ENCODE results near the gene AGBL1.

AGBL1 gene

GRCh38 chr15:86959254-86959653 lies 879.6 kb downstream of the AGBL1 start:
- TF ChIP-seq CTCF (IDR thresholded peaks at IDR 0.05; ENCODE audit: extremely low read depth, missing control alignments) = no peak
- no peak for DNase-seq (ENCODE audit: low spot score)

- no peak for TF ChIP-seq CTCF (IDR thresholded peaks at IDR 0.05; ENCODE audit: extremely low read depth, missing control alignments)
- DNase-seq (ENCODE audit: low spot score) = no peak
Observed at GRCh38 chr15:86961669-86962068, 882.0 kb downstream of the AGBL1 start.

- no peak for TF ChIP-seq CTCF (IDR thresholded peaks at IDR 0.05; ENCODE audit: extremely low read depth, missing control alignments)
- no peak for DNase-seq (ENCODE audit: low spot score)
Observed at GRCh38 chr15:86964271-86964670, 884.6 kb downstream of the AGBL1 start.

- no peak for DNase-seq (ENCODE audit: low spot score)
- TF ChIP-seq CTCF (IDR thresholded peaks at IDR 0.05; ENCODE audit: extremely low read depth, missing control alignments) = no peak
Observed at GRCh38 chr15:86968244-86968643, 888.6 kb downstream of the AGBL1 start.

GRCh38 chr15:86969364-86969763 lies 889.7 kb downstream of the AGBL1 start:
- no peak for TF ChIP-seq CTCF (IDR thresholded peaks at IDR 0.05; ENCODE audit: extremely low read depth, missing control alignments)
- no peak for DNase-seq (ENCODE audit: low spot score)

- no peak for TF ChIP-seq CTCF (IDR thresholded peaks at IDR 0.05; ENCODE audit: extremely low read depth, missing control alignments)
- no peak for DNase-seq (ENCODE audit: low spot score)
Observed at GRCh38 chr15:86973284-86973844, 893.7 kb downstream of the AGBL1 start.

GRCh38 chr15:86988033-86988432 lies 908.4 kb downstream of the AGBL1 start:
- no peak for DNase-seq (ENCODE audit: low spot score)
- no peak for TF ChIP-seq CTCF (IDR thresholded peaks at IDR 0.05; ENCODE audit: extremely low read depth, missing control alignments)

Data from GM20000 (cell line).